Glomerular endothelial cell (primary cell): Measurements from ENCODE around the gene CTDSPL. TPM values are rescaled to one million over a fixed set of nuclear protein-coding genes. Genes with fewer than 3 reads are reported as not detected.
"Not testable (repeated sequence)": the region's sequence is repeated elsewhere in the genome, so short reads cannot be mapped to it uniquely, and the experiment has no call there.

Experiments
- DNase-seq: peaks from one replicate; pipeline ENCODE4 v3.0.0-alpha.2; 2011; ENCODE audit warnings: low read depth, low spot score; ENCODE audit errors: extremely low read depth
- total RNA-seq: library from RNA; depleted of rRNA; stranded (reverse); fragments of >200 nt; gene quantifications from 2 replicates; pipeline ENCODE4 v1.2.3, GENCODE V29; 2015

Gene CTDSPL
- total RNA-seq, 1 donor from 2014 or later, result 21.1 TPM

DNA sequence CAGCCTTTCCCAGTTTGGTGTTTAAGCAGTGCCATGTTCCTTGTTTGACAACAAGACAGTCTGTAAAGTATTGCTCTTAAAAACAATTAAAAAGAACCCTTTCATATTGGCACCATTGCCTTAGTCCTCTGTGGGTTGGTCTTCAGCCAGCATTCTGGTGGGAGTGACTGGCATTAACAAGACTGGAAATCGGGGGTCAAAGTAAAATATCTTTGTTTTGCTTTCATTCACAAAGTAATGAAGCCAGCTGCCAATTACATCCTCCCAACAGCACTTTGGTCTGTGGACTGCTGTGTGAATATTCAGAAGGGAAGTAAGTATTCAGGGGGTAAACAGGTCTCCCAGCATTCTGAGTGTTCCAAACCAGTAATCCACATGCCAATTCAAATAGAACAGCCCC is 120.7 kb downstream of the CTDSPL start:
- DNase-seq, result no peak

DNA sequence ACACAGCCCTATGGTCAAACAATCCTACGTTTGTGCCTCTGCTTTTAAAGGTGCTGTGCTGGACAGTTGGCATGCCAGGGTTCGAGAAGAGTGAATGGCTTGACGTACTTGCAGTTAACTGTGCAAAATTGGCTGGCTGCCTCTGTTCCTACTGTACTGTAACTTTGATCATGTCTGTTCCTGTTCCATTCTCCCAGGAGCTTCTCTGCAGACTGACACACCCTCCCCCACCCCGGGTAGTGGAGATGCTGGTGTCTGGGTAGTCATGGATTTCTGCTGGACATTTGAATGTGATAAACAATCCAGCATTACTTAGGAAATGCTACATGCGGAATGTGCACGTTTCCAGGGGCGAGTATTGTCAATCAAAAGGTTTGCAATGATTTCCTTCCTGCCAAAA is 122.4 kb downstream of the CTDSPL start:
- DNase-seq, result no peak

DNA sequence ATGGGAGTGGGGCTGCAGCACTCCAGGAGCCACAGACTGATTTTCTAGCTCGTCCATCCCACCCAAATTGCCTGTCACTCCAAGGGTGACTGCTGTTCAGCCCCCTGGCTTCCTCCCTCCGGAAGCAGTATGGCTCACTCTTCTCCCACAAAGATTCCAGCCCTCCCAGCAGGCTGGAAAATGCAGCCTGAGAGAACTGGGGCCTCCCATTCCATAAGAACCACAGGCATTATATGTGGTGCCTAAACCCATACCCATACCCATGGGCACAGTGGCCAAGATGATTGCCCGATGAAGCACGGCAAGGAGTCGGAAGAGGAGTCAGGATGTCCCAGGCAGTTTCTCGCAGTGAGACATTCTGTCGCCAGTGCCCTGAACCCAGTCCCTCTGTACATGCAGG is 122.9 kb downstream of the CTDSPL start:
- no peak for DNase-seq

GRCh38 chr3:37985637-37986320 is 124.1 kb downstream of the CTDSPL start:
- DNase-seq, result no peak

DNA sequence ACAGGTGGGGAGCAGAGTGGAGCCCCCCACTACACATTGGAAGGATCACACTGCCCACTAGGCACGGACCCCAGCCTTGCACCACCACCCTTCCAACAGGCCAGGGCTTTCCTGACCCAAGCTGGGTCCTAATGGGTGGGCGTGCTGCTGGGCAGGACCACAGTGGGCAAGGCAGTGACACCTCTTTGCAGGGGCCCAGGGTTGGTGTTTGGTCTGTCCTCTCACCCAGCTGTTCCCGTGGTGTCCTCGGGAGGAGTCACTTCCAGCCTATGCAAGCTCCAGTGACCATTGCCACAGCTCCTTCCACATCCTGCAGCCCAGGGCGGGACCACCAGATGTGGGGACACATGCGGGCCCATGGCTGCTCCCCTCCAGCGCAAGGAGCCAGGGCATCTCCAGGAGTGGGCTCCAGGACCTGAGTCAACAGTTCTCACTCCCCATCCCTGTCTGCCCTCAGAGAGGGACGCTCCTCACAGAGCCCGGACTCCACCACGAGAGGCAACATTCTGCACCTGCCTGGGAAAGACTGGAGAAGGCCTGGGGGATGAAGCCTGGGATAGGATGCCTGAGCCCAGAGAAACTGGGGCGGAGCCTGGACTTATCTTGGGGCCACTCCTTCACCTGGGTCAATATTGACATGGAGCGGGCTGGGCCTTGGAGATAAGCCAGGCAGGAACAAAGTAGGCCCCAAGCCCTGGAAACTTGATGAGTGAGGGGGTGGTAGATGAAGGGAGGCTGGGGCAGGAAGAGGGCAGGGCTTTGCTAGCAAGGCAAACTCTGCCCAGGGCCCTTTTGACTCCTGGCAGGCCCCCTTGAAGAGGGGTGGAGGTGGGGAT is 125.0 kb downstream of the CTDSPL start:
- no peak for DNase-seq

GRCh38 chr3:37987315-37987697 is 125.6 kb downstream of the CTDSPL start:
- no peak for DNase-seq

DNA sequence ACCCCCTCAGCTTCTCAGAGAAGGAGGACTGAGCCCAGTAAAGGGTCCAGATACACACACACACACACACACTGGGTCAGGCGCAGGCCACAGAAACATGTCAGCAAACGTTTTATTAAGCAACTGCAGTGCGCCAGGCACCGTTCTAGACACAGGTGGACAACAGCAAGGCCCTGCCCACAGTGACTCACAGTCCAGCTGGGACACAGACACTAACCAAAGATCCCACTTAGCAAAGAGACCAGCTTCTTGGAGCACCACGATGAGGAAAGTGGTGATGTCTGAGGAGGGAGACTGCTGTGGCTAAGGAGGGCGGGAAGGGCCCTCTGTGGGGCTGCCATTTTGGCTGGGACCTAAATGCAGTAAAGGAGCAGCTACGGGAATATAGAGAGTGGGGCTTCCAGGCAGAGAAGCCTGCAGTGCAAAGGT is 126.1 kb downstream of the CTDSPL start:
- no peak for DNase-seq

GRCh38 chr3:37988376-37988775 is 126.7 kb downstream of the CTDSPL start:
- not testable (repeated sequence) for DNase-seq

DNA sequence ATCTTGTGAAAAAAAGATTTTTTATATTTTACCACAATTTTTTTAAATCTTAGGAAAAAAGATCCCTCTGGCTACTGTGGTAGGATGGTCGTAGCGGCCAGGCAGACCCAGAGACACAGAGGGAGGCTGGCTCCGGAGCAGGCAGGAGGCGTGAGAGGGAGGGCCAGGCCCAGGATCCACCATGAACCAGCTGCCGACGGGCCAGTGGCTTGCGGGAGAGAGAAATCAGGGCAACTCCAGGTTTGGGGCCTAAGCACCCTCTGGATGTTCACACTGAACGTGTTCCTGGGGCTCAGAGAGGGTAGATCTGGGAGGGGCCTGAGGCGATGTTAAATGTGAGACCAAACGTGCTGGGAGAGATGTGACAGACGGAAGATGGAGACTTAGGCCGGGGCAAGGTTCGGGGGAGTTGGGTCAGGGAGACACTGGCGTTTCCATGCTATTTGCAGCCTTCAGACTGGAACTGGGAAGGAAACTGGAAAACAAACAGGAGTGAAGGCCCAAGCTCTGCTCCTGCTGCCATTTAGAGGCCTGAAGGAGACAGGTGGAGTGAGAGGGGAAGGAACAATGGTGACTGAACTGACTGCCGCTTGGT is 127.3 kb downstream of the CTDSPL start:
- no peak for DNase-seq

DNA sequence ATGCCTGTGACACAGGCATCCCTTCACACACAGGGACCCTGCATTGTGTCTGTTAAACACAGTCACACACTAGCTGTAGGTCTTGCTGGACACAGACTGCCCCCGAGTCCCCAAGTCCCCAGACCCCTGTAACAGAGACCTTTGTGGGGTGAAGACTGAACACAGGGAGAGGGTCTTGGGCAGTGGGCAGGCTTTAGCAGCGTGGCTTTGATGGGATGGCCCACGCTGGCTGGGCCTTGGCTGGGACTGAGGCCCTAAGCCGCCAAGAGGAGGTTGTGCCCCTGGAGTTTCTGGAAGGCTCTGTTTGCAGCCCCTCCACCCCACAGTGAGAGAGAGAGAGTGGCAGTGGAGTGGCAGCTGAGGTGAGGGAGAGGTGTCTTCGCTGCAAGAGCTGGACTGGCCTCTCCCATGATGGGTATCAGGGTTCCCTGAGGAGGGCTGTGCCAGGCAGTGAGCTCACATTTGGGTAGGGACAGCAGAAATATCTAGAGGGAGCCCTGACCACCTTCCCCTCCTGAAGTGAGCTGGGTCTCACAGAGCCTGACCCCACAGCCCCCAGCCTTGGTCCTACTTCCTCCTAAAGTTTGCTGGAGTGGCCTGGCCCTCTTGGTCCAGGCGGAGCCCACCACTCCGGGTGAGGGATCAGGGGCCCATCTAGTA is 128.3 kb downstream of the CTDSPL start:
- no peak for DNase-seq

GRCh38 chr3:37990527-37990926 is 128.8 kb downstream of the CTDSPL start, which contains the start of gene VILL:
Gene VILL, plus strand, starts transcription at chr3:37990786. Its CDS starts 2,887 bp downstream, at chr3:37993673.
- no peak for DNase-seq

- DNase-seq, result no peak
Observed at GRCh38 chr3:37991109-37991508, 129.4 kb downstream of the CTDSPL start.

GRCh38 chr3:37991823-37992222 is 130.1 kb downstream of the CTDSPL start:
- DNase-seq, result no peak

GRCh38 chr3:37992271-37993066 is 130.8 kb downstream of the CTDSPL start:
- DNase-seq, result no peak

DNA sequence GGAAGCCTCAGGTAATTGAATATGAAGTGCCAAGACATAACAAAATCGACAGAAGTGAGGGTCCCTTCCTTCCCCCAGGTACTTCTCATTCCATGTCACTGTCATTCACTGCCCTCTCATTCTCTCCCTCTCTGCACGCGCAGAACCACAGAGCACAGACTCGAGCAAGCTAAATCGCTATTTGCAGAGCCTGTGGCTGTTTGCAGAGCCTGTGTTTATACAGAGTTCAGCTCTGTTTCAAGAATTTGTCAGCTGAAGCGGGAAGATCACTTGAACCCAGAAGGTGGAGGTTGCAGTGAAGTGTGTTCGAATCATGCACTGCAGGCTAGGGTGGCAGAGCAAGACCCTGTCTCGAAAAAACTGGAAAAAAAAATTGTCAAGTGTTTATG is 131.4 kb downstream of the CTDSPL start:
- DNase-seq, result no peak

DNA sequence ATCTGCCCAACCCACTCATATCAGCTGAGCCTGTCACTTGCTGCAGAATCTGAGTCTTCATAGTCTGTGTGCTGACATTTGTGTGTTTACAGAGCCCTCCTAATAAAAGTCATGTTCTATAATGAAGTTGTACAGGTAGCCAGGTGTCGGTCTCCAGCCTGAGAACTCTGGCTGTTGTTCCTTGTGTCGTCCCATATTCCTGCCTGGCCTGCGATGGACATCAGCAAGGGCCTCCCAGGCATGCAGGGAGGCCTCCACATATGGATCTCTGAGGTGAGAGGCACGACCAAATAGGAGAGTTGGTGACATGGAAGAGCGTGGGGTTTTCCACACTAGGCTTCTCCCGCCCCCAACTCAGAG is 131.8 kb downstream of the CTDSPL start:
- DNase-seq, result no peak

- no peak for DNase-seq
Observed at GRCh38 chr3:37993820-37994638, 132.3 kb downstream of the CTDSPL start.

GRCh38 chr3:37994639-37994972 is 132.9 kb downstream of the CTDSPL start:
- DNase-seq, result no peak
